ENCODE results near the gene FGF14.
"Not testable (repeated sequence)": the region's sequence is repeated elsewhere in the genome, so short reads cannot be mapped to it uniquely, and the experiment has no call there.

Gene FGF14

GRCh38 chr13:101915755-101916107 is 486.1 kb downstream of the FGF14 start:
- no peak for DNase-seq

GRCh38 chr13:101915331-101915730 is 486.5 kb downstream of the FGF14 start:
- no peak for DNase-seq

- no peak for DNase-seq
Observed at GRCh38 chr13:101911752-101912151, 490.1 kb downstream of the FGF14 start.

- peak; percentile 1 for DNase-seq
Observed at GRCh38 chr13:101903890-101904289, 498.0 kb downstream of the FGF14 start.

- DNase-seq, result no peak
Observed at GRCh38 chr13:101898676-101899075, 503.2 kb downstream of the FGF14 start.

- DNase-seq, result no peak
Observed at GRCh38 chr13:101896541-101896940, 505.3 kb downstream of the FGF14 start.

GRCh38 chr13:101893021-101893420 is 508.8 kb downstream of the FGF14 start:
- no peak for DNase-seq

- no peak for DNase-seq
Observed at GRCh38 chr13:101892296-101892695, 509.6 kb downstream of the FGF14 start.

- DNase-seq, result no peak
Observed at GRCh38 chr13:101881593-101881992, 520.3 kb downstream of the FGF14 start.

- no peak for DNase-seq
Observed at GRCh38 chr13:101880581-101880980, 521.3 kb downstream of the FGF14 start.

GRCh38 chr13:101876951-101877350 is 524.9 kb downstream of the FGF14 start:
- no peak for DNase-seq

GRCh38 chr13:101875717-101876393 is 526.0 kb downstream of the FGF14 start:
- DNase-seq, result no peak

GRCh38 chr13:101875091-101875490 is 526.8 kb downstream of the FGF14 start:
- DNase-seq, result no peak

- peak; percentile 19 for DNase-seq
Observed at GRCh38 chr13:101869553-101869952, 532.3 kb downstream of the FGF14 start.

- no peak for DNase-seq
Observed at GRCh38 chr13:101868585-101869469, 533.0 kb downstream of the FGF14 start.

GRCh38 chr13:101866889-101867581 is 534.8 kb downstream of the FGF14 start:
- DNase-seq, result no peak

- no peak for DNase-seq
Observed at GRCh38 chr13:101858860-101859259, 543.0 kb downstream of the FGF14 start.

GRCh38 chr13:101846701-101847100 is 555.1 kb downstream of the FGF14 start:
- DNase-seq, result no peak

GRCh38 chr13:101846249-101846648 is 555.6 kb downstream of the FGF14 start:
- no peak for DNase-seq

GRCh38 chr13:101845245-101846020 is 556.4 kb downstream of the FGF14 start:
- no peak for DNase-seq

- no peak for DNase-seq
Observed at GRCh38 chr13:101841698-101842097, 560.1 kb downstream of the FGF14 start.

- DNase-seq, result no peak
Observed at GRCh38 chr13:101838323-101838722, 563.5 kb downstream of the FGF14 start.

- DNase-seq, result not testable (repeated sequence)
Observed at GRCh38 chr13:101837778-101838177, 564.1 kb downstream of the FGF14 start.
